ENCODE data around the gene CPN2.

GRCh38 chr3:194367992-194368841 is 17.1 kb upstream of the CPN2 start:
- TF ChIP-seq PATZ1 (CRISPR knock-in tag; IDR thresholded peaks at IDR 0.05; ENCODE audit: borderline replicate concordance) (no peak), POU6F1 (CRISPR knock-in tag; IDR thresholded peaks at IDR 0.05; ENCODE audit: borderline replicate concordance, low read depth) (no peak), ZNF70 (CRISPR knock-in tag; IDR thresholded peaks at IDR 0.05) (no peak)
